Neural progenitor cell (in vitro differentiated cells): ENCODE results near the gene METRN.

Experiments
- CTCF ChIP-seq: fragments of 200-600 bp; sonication (generic); IDR thresholded peaks from 2 replicates; pipeline ENCODE4 v1.5.1; 2017; ENCODE audit warnings: antibody characterized with exemption, mild to moderate bottlenecking
- EZH2 ChIP-seq: fragments of 200-600 bp; sonication (generic); IDR thresholded peaks from 2 replicates; pipeline ENCODE4 v1.6.1; 2017; ENCODE audit warnings: antibody characterized with exemption, mild to moderate bottlenecking, moderate library complexity

GRCh38 chr16:681746-682427 lies 33.0 kb upstream of the METRN start:
- TF ChIP-seq CTCF (no peak), EZH2 (no peak)
